Measurements from ENCODE around the gene PCGF1.

Gene PCGF1

DNA sequence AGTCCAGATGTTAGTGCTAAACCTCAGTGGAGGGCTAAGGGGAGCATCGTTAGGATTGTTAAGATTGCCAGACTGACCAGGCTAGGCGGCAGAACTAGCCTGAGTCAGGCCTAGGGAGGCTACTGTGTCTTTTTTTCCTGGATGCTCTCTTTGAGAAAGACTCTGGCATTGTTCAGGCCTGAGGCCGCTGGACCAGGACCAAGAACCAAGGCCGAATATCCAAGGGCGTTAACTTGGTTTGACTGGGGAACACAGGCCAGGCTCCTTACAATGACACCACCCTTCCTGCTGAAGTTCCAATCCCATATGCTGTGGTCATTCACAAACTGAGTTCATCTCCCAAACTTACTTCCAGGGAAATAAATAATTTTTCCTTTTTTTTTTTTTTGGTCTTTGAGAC, 32.8 kb upstream of the PCGF1 start:
- no peak for DNase-seq
- in situ Hi-C loops (cut with HindIII; ENCODE audit: low pct_ligation_motif_present, low pct_unique_long_range_greater_than_20kb, low sequenced_read_pairs) = no loop called here

DNA sequence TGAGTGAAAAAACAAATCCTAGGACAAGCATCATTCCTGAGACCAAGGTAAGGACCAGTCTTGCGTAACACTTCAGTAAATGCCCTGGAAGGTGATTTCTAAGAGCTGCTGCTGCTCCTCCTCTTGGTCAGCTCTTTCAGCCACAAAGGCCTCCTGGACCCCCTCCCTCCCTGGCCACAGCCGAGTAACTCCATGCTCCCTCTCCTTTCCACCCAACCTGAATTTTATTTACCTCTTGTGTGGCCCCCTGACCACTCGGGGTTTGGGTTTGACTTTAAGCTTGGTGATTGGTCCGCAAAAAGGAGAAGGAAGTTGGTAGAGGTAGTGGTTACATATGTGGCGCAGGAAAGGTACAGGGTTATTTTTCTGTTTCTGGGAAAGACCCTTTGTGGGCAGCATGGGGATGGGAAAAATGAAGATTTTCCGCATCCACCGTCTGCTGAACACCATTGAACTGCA, 31.4 kb upstream of the PCGF1 start:
- in situ Hi-C loops (cut with HindIII; ENCODE audit: low pct_ligation_motif_present, low pct_unique_long_range_greater_than_20kb, low sequenced_read_pairs) = no loop called here
- DNase-seq = no peak

DNA sequence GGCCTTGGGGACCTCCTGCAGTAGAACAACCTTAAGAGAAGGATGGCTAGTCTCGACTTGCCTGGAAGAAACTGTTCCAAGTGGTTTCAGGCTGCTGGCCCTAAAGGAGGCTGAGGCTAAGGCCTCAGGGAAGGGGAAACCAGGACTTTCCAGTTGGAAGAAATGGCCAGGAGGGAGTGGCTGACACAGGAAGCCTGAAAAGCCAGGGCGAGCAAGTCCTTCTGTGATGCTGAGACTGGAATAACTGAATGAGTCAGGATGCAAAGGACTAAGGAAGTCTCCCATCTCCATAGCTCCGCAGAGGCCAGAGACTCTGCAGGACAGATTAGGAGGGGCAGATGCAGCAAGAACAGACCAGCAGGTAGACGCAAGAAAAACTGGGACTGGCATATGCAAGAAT, 29.6 kb upstream of the PCGF1 start:
- DNase-seq = no peak
- in situ Hi-C loops (cut with HindIII; ENCODE audit: low pct_ligation_motif_present, low pct_unique_long_range_greater_than_20kb, low sequenced_read_pairs) = no loop called here

DNA sequence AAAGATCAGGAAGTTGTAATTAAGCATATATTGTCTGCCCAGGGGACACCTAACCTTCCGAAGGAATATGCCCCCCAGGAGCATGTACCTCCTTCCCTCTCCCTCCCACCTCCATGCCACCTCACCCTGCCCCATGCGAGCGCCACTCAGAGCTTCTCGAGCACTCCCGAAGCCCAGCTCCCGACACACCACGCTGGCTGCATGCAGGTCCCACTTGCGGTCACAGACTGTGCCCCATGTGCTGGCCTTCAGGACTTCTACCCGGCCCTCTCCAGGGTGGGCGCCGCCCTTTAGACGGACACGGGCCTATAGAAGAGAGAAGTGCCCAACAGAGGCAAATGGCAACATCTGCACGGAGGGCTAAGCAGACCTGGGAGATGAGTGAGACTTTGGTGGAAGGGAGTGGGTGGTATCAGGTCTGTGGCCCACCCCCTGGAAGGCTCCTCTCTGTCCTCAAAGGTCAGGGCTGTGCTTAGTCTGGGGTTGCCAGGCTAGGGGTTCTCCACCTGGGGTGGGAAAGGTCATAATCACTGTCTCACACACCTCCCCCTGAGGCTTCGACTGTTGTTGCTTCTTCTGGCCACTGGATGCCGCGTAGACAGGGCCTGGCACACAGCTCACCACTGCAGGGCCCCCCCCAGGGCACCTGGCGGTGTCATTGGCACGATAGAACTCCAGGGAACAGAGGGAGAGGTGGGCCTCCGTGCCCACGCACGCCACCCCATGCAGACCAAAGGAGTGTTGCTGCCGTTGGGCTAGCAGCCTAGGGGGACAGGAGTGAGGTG, 28.9 kb upstream of the PCGF1 start:
- DNase-seq = no peak
- in situ Hi-C loops (cut with HindIII; ENCODE audit: low pct_ligation_motif_present, low pct_unique_long_range_greater_than_20kb, low sequenced_read_pairs) = no loop called here

DNA sequence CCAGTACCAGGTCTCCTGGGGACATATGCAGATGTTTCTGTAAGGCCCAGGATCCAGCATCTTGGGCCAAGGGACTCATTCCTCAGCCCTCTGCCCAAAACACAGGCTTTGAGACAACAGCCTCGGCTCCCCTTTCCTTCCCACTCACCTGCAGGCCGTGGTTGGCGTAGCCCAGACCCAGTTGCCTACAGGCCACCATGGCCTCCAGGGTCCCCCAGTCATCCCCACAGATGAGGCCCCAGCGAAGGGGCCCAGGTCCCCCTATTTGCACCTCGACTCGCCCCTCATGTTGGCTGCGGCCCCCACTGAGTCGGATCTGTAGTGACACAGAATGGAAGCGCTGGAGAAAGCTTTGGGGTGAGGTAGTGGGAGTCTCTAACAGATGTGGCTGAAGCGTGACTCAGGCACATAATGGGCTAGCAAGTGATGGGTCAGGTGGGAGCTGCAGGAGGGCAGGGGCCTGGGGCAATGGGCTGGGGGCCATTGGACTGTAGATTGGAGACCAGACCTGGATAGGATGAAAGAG, 28.0 kb upstream of the PCGF1 start:
- in situ Hi-C loops (cut with HindIII; ENCODE audit: low pct_ligation_motif_present, low pct_unique_long_range_greater_than_20kb, low sequenced_read_pairs) = no loop called here
- DNase-seq = no peak

DNA sequence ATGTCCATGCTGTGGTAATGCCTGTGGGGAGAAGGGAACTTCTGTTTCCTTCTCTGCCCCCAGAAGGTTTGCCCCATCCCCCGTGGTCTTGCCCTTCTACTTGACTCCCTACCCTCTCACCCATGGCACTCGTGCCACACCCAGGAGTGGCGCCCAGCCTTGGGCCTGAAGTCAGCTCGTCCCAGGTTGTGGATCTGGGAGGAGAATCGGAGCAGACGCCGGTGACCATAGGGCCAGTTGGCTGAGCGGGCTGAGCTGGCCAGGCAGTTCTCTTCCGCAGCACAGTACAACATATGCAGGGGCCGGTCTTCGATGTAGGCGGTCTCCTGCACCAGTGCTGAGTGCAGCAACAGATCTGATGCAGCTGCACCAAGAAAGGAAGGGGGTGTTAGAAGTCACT, 26.9 kb upstream of the PCGF1 start:
- DNase-seq = no peak
- in situ Hi-C loops (cut with HindIII; ENCODE audit: low pct_ligation_motif_present, low pct_unique_long_range_greater_than_20kb, low sequenced_read_pairs) = no loop called here

DNA sequence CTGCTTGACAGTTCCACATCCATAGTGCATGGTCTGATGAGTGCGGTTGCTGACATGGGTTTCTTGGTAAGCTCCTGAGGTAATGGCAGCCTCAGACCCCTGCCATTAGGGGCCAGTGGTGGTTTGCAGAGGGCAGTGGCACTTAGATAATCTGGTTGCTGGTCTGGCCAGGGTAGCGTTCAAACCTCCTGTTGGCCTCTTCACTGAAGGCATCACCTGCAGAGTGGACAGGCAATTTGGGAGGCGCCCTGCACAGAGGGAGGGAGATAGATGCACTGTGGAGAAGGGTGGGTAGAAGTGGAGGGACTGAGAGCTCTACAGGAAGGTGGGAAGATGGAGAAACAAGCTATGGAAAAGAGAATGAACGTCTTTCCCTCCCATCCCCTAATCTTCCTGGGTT, 26.0 kb upstream of the PCGF1 start:
- in situ Hi-C loops (cut with HindIII; ENCODE audit: low pct_ligation_motif_present, low pct_unique_long_range_greater_than_20kb, low sequenced_read_pairs) = no loop called here
- no peak for DNase-seq

DNA sequence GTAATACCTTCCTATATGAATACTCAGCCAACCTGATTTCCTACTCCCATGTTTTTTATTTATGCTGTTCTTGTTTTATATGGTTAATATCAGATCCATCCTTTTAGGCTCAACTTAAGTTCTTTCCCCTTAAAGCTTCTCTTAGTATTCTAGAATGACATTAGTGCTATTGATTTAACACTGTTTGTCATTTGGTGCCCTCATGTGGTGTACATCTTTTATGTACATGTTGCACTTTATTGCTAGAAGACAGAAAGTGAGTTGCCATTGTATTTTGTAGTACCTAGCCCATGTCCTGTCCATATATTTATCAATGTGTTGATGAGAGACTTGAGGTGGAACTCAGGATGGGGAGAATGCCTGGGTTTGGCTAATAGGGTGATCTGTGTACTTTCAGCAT, 24.7 kb upstream of the PCGF1 start:
- in situ Hi-C loops (cut with HindIII; ENCODE audit: low pct_ligation_motif_present, low pct_unique_long_range_greater_than_20kb, low sequenced_read_pairs) = no loop called here
- peak; percentile 60 for DNase-seq

DNA sequence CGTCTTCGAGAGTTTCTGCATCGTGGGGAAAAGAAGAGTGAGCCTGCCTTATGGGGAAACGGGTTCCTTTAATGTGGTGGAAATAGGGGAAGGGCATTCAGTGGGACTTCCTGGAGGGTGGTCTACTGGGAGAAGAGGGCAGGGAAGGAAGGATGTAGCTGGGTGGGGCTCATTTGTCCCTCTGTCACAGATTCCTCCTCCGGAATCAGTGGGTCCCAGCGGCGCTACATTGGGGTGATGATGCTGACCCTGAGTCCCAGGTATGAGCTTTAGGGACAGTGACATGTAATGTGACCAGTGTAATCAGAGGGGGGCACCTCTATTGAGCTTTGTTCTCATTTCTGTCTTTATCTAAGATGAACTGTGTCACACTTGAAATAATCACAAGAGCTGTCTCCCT, 24.2 kb upstream of the PCGF1 start:
- DNase-seq = no peak
- in situ Hi-C loops (cut with HindIII; ENCODE audit: low pct_ligation_motif_present, low pct_unique_long_range_greater_than_20kb, low sequenced_read_pairs) = no loop called here

DNA sequence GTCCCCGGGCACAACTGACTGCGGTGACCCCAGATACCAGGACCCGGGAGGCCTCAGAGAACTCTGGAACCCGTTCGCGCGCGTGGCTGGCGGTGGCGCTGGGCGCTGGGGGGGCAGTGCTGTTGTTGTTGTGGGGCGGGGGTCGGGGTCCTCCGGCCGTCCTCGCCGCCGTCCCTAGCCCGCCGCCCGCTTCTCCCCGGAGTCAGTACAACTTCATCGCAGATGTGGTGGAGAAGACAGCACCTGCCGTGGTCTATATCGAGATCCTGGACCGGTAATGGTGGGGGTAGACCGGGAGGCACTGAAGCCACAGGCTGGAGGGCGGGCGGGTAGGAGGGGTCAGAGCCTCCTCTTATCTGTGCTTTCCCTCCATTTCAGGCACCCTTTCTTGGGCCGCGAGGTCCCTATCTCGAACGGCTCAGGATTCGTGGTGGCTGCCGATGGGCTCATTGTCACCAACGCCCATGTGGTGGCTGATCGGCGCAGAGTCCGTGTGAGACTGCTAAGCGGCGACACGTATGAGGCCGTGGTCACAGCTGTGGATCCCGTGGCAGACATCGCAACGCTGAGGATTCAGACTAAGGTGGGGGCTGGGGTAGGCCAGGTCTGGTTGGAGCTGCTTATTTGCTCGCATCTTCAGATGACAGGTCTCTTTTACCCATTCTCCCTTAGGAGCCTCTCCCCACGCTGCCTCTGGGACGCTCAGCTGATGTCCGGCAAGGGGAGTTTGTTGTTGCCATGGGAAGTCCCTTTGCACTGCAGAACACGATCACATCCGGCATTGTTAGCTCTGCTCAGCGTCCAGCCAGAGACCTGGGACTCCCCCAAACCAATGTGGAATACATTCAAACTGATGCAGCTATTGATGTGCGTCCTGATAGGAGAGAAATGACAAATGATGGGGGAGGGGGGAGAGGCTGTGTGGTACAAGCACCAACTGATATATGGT, 23.0 kb upstream of the PCGF1 start:
- peak; percentile 17 for DNase-seq
- in situ Hi-C loops (cut with HindIII; ENCODE audit: low pct_ligation_motif_present, low pct_unique_long_range_greater_than_20kb, low sequenced_read_pairs) = no loop called here

DNA sequence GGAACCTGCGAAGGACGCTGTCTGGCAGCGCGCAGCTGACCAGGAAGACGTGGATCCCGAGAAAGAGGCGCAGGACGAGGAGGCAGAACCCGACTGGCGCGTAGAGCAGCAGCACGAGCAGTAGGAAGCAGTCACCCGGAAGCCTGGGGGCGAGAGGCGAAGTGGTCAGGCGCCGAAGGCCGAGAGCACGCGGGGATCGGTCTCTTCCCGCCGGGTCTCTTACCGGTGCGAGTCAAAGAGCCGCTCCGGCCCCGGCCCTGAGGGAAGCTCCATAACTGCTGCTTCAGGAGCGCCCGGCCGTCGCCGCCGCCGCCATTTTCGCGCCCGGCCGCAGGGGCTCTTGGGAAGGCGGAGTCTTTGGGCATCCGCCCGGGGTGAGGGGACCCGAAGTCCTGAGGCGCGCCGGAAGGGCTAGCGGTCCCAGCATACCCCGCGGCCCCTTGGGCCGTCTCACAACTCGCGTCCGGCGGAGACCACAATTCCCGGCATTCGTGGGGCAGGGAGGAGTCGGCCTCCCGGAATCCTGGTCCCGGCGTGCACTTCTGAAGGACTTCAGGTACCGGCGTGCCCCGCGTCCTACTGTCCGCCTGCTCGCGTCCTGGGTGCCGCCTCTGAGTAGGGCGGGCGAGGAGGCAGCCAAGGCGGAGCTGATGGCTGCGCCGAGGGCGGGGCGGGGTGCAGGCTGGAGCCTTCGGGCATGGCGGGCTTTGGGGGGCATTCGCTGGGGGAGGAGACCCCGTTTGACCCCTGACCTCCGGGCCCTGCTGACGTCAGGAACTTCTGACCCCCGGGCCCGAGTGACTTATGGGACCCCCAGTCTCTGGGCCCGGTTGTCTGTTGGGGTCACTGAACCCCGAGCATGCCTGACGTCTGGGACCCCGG, 22.1 kb upstream of the PCGF1 start, which contains the start of the genes AUP1 and HTRA2:
AUP1 (minus strand) TSS at position 350 of the 882 bp plus-strand sequence; CDS start at position 273, 77 bp downstream.
HTRA2 (plus strand) TSS at position 577 of the 882 bp plus-strand sequence; CDS start at position 651, 74 bp downstream.
- DNase-seq = peak; percentile 99
- in situ Hi-C loops (cut with HindIII; ENCODE audit: low pct_ligation_motif_present, low pct_unique_long_range_greater_than_20kb, low sequenced_read_pairs) = no loop called here

DNA sequence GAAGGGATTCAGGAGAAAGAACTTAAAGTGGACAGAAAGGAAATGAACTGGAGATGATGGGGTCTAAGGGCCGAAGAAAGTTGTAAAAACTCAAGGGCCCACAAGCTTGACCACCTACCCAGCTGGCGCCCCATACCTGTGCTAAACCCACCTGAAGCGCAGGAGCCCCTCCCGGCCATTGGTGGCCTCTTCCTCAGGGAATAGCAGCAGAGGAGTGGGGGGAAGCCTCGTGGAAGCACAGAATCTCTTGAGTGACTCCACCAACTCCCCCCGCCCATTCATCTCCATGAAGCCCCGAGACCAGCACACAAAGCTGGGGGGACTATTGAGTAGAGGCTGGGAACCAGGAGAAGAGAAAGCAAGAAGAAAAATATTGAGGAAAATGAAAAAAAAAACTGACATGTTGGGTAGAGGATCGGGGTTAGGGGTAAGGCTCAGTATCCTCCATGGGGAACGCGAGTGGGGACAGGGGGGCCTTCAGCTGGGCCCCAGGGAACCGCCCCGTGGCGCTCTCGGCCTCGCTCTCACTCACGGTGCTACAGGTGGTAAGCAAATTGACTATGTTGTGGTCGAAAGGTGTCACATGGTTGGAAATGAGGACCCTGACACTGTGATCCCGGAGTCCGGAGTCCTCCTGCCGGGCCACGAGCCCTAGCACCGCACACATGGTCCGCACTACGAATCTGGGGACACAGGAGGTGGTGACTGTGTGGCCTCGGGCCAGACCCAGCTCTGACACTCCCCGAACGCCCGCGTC, 21.3 kb upstream of the PCGF1 start:
- DNase-seq = no peak
- in situ Hi-C loops (cut with HindIII; ENCODE audit: low pct_ligation_motif_present, low pct_unique_long_range_greater_than_20kb, low sequenced_read_pairs) = no loop called here

DNA sequence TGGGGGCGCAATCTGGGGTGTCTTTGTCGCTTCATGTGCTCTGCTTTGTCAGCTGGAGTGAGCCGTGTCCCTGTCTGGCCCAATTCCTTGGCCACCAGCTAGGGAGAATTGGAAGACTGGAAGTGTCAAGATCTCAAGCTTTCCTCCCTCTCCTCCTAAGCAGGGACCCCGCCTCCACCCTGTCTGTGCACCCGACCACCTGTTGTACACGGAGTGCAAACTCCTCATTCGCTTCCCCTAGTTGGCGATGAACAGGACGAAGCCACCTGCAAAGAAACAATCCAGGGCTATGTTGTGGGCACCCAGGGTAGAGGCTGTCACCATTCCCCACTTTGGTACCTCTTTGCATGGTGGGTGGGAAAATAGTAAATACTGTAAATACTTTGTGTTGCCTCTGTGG, 20.2 kb upstream of the PCGF1 start:
- in situ Hi-C loops (cut with HindIII; ENCODE audit: low pct_ligation_motif_present, low pct_unique_long_range_greater_than_20kb, low sequenced_read_pairs) = no loop called here
- DNase-seq = no peak

DNA sequence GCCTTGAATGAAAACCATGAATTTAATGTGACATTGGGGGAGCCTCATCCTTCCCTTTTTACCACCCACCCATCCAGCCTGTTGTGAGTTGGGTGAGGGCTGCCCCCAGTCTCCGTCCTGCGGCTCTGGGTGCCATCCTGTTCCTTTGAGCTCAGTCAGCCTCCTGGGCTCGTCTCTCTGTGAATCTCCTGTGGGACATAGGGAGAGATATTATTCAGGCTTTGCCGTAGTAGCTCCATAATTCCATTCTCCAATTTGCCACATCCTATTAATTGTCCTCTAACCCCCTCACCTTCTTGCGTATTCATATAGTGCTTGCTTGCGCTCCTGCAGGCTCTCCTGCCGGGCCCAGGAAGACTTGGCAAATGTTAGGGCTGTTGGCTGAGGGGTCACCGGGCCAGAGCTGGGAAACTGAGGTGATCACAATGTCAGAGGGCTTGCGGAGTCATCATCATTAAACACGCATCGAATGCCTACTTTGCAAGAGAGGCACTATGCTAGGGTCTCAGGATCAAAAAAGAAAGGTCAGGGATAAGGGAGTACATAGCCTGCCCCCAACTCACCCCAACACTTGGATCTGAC, 19.2 kb upstream of the PCGF1 start:
- in situ Hi-C loops (cut with HindIII; ENCODE audit: low pct_ligation_motif_present, low pct_unique_long_range_greater_than_20kb, low sequenced_read_pairs) = no loop called here
- DNase-seq = no peak

DNA sequence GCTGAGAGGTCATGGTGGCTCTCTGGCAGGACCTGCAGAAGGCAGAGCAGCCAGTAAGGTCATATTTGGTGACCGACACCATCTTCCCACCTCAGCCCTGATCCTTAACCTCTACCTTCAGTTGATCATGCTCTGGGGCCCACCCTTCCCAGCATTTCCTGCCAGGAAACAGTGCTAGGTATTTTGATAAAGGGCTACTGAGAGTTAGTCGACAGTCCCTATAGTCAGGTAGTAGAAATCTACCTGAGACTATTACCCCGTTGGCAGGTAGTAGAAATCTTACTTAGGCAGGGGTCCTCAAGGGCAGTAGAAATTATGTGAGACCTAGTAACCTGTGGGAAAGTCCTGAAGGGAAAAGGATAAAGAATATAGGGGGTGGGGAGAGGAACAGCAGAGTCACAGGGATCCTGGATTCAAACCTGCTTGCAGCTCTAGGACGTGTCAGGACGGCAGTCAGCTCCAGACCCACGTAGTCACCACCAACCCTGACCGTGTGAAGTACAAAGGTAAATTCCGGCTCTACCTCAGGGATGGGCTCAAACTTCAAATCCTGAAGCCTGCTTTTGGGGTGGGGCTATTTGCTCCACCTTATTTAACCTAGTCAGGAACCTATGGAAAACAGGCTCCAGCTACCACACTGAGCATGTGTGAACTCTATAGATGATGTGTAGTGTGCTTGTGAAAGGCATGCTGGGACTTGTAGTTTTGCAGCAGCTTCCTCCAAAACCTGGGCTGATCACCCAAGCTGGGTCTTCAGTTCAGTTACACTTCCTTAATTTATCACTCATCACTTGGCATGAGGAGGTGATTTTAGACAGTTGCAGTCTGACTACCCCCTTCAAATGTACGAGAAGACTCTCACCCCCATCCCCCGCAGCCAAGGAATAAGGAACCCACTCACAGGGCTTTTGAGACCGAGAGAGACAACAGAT, 18.5 kb upstream of the PCGF1 start, which contains the start of gene DQX1:
DQX1 (minus strand) TSS at position 515 of the 932 bp plus-strand sequence; CDS start at position 13, 502 bp downstream.
- in situ Hi-C loops (cut with HindIII; ENCODE audit: low pct_ligation_motif_present, low pct_unique_long_range_greater_than_20kb, low sequenced_read_pairs) = no loop called here
- peak; percentile 20 for DNase-seq
